ENCODE data around the gene CDC14A.

Gene CDC14A

DNA sequence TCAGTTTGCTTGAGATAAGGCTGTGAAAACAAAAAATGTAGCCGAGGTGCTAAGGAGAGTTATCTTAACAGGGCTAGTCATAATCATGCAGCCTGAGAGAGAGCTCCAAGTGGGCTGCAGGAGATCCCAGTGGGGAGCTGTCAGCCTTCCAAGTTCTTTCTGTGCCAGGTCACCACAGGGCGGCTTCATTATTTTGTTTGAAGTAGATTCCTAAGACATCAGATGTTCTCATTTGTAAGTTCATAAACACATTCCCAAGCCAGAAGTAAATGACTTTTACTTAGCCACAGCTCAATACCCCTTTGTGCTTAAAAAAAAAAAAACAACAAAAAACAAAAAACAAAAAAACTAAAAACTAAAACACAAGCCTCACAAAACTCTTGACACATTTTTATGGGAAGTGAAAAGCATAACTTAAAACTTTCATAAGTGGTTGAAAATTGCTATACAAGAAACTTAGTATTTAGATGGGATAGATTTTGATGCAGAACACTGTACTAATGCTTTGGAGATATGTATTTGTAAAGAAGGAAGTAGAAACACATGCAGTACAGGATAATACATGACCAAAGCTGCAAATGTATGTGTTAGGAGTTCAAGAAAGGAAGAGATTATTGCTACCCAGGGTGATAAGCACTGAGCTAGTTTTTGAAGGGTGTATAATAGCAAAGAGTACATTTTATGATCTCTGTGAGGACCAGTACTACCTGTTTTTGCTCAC is 8.6 kb downstream of the CDC14A start:
- Histone ChIP-seq H3K4me1 (ENCODE audit: control insufficient read depth, low read length) (peaks cover 4% of the 10 kb centered on the region; the same call in 1 of the 2 replicates), H3K27me3 (ENCODE audit: control insufficient read depth, low read length) (no peaks in the 10 kb centered on the region), H3K4me3 (ENCODE audit: low read length) (no peak overlapping the region), H4K20me1 (ENCODE audit: control insufficient read depth, insufficient read depth, low read depth, low read length) (no peaks in the 10 kb centered on the region), H3K9me2 (replicated peaks; ENCODE audit: control insufficient read depth, low read length) (no peaks in the 10 kb centered on the region), H3F3A (ENCODE audit: control insufficient read depth, insufficient read depth) (no peaks in the 10 kb centered on the region), H3K79me2 (ENCODE audit: control insufficient read depth, low read length) (0 out of 2 replicates have a peak, but pooled peaks cover 2% of the 10 kb centered on the region), H3K9me3 (ENCODE audit: control insufficient read depth, insufficient read depth, low read length) (no peaks in the 10 kb centered on the region), H3K27ac (ENCODE audit: low read depth, low read length) (no peak overlapping the region), H3K36me3 (ENCODE audit: control insufficient read depth, low read length) (no peaks in the 10 kb centered on the region), H3K4me2 (ENCODE audit: low read length) (no peak overlapping the region)
- TF ChIP-seq, protein P1, sequence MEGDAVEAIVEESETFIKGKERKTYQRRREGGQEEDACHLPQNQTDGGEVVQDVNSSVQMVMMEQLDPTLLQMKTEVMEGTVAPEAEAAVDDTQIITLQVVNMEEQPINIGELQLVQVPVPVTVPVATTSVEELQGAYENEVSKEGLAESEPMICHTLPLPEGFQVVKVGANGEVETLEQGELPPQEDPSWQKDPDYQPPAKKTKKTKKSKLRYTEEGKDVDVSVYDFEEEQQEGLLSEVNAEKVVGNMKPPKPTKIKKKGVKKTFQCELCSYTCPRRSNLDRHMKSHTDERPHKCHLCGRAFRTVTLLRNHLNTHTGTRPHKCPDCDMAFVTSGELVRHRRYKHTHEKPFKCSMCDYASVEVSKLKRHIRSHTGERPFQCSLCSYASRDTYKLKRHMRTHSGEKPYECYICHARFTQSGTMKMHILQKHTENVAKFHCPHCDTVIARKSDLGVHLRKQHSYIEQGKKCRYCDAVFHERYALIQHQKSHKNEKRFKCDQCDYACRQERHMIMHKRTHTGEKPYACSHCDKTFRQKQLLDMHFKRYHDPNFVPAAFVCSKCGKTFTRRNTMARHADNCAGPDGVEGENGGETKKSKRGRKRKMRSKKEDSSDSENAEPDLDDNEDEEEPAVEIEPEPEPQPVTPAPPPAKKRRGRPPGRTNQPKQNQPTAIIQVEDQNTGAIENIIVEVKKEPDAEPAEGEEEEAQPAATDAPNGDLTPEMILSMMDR (IDR thresholded peaks at IDR 0.05; ENCODE audit: low read depth, low read length, poor library complexity, severe bottlenecking) = no peak
- TF ChIP-seq EZH2phosphoT487 (IDR thresholded peaks at IDR 0.05; ENCODE audit: borderline replicate concordance, low read length) = no peak

GRCh38 chr1:100361511-100362089 is 9.3 kb downstream of the CDC14A start:
- H3K4me2 ChIP-seq (ENCODE audit: low read length) = no peak overlapping the region
- no peak overlapping the region for H3K4me3 ChIP-seq (ENCODE audit: low read length)
- H4K20me1 ChIP-seq (ENCODE audit: control insufficient read depth, insufficient read depth, low read depth, low read length) = no peaks in the 10 kb centered on the region
- H3K27ac ChIP-seq (ENCODE audit: low read depth, low read length) = no peak overlapping the region
- peaks cover 4% of the 10 kb centered on the region; the same call in 1 of the 2 replicates for H3K4me1 ChIP-seq (ENCODE audit: control insufficient read depth, low read length)
- H3K9me3 ChIP-seq (ENCODE audit: control insufficient read depth, insufficient read depth, low read length) = no peaks in the 10 kb centered on the region
- H3F3A ChIP-seq (ENCODE audit: control insufficient read depth, insufficient read depth) = no peaks in the 10 kb centered on the region
- H3K36me3 ChIP-seq (ENCODE audit: control insufficient read depth, low read length) = no peaks in the 10 kb centered on the region
- TF ChIP-seq, protein P1 (IDR thresholded peaks at IDR 0.05; ENCODE audit: low read depth, low read length, poor library complexity, severe bottlenecking) = no peak
- no peak for TF ChIP-seq EZH2phosphoT487 (IDR thresholded peaks at IDR 0.05; ENCODE audit: borderline replicate concordance, low read length)
- H3K27me3 ChIP-seq (ENCODE audit: control insufficient read depth, low read length) = no peaks in the 10 kb centered on the region
- no peaks in the 10 kb centered on the region for H3K9me2 ChIP-seq (replicated peaks; ENCODE audit: control insufficient read depth, low read length)
- H3K79me2 ChIP-seq (ENCODE audit: control insufficient read depth, low read length) = 0 out of 2 replicates have a peak, but pooled peaks cover 2% of the 10 kb centered on the region

GRCh38 chr1:100362821-100363466 is 10.6 kb downstream of the CDC14A start:
- Histone ChIP-seq H4K20me1 (ENCODE audit: control insufficient read depth, insufficient read depth, low read depth, low read length) (no peaks in the 10 kb centered on the region), H3F3A (ENCODE audit: control insufficient read depth, insufficient read depth) (no peaks in the 10 kb centered on the region), H3K9me3 (ENCODE audit: control insufficient read depth, insufficient read depth, low read length) (no peaks in the 10 kb centered on the region), H3K27me3 (ENCODE audit: control insufficient read depth, low read length) (no peaks in the 10 kb centered on the region), H3K9me2 (replicated peaks; ENCODE audit: control insufficient read depth, low read length) (no peaks in the 10 kb centered on the region), H3K4me1 (ENCODE audit: control insufficient read depth, low read length) (peaks cover 4% of the 10 kb centered on the region; the same call in 1 of the 2 replicates), H3K4me2 (ENCODE audit: low read length) (no peak overlapping the region), H3K27ac (ENCODE audit: low read depth, low read length) (no peak overlapping the region), H3K79me2 (ENCODE audit: control insufficient read depth, low read length) (0 out of 2 replicates have a peak, but pooled peaks cover 2% of the 10 kb centered on the region), H3K4me3 (ENCODE audit: low read length) (no peak overlapping the region), H3K36me3 (ENCODE audit: control insufficient read depth, low read length) (no peaks in the 10 kb centered on the region)
- TF ChIP-seq EZH2phosphoT487 (IDR thresholded peaks at IDR 0.05; ENCODE audit: borderline replicate concordance, low read length) = no peak
- TF ChIP-seq, protein P1 (IDR thresholded peaks at IDR 0.05; ENCODE audit: low read depth, low read length, poor library complexity, severe bottlenecking) = no peak

Data from DOHH2 (cell line).